ENCODE results near the gene TLCD2. TPM values are rescaled to one million over a fixed set of nuclear protein-coding genes. Genes with fewer than 3 reads are reported as not detected.

The TLCD2 gene
- total and polyA plus RNA-seq, 2 of the 13 experiments (the other 11 are each of a cell fraction or from before 2014, with no cell fraction given), result 0.90 to 1.1 TPM

DNA sequence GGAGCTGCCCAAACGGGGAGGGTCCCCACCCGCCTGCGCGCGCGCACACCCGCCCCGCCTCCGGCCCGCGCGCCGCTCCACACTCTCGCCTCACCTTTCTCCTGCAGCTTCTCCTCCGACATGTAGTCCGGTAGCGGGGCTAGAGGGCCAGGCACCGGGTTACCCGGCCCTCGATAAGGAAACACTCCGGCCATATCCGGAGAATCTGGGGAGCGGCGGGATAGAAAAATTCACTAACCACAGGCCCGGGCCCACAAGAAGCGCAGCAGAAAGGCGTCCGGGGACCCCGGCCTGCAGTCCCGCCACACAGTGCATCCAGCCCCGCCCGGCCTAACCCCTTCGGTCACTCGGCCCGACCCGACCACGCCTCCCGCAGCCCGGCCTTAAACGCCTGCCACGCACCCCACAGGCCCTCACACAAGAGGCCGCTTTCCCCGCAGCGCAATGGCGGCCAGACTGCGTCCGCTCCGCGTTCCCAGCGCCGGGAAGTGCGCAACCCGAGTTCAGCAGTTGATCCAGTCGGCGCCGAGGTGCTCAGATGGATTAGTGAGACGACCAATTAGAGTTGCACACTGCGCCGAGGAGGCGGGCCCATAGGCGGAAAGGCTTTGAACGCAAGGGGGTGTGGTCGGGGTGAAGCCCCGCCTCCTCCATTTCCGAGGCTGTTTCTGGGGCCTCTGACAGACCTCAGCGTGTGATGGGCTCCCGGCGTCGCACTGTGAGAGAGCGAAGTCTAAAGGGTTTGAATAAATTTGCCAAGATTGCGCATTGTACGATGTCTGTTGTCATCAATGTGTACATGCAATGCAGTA lies 25.6 kb downstream of the TLCD2 start, which contains the start of gene PRPF8 (continued):
- TF ChIP-seq ZFP91 (CRISPR knock-in tag; IDR thresholded peaks at IDR 0.05; ENCODE audit: borderline replicate concordance) (peak; percentile 85; the same call in 1 of the 2 replicates), ZFP1 (CRISPR knock-in tag; IDR thresholded peaks at IDR 0.05) (no peak), ZNF782 (CRISPR knock-in tag; IDR thresholded peaks at IDR 0.05; ENCODE audit: borderline replicate concordance) (0 out of 2 replicates have a peak, but pooled peaks have one; percentile 45), THYN1 (CRISPR knock-in tag; IDR thresholded peaks at IDR 0.05; ENCODE audit: borderline replicate concordance, low read depth) (0 out of 2 replicates have a peak, but pooled peaks have one; percentile 2), RXRB (CRISPR knock-in tag; IDR thresholded peaks at IDR 0.05; ENCODE audit: borderline replicate concordance) (peak; percentile 47; the same call in 1 of the 2 replicates), PHF8 (CRISPR knock-in tag; IDR thresholded peaks at IDR 0.05) (peak; percentile 99), U2AF2 (IDR thresholded peaks at IDR 0.05; ENCODE audit: low read depth, low read length) (peak; percentile 37; the same call in 1 of the 2 replicates), ERF (CRISPR knock-in tag; IDR thresholded peaks at IDR 0.05) (peak; percentile 87), ZFP37 (CRISPR knock-in tag; IDR thresholded peaks at IDR 0.05; ENCODE audit: borderline replicate concordance) (no peak), ZNF160 (CRISPR knock-in tag; IDR thresholded peaks at IDR 0.05) (0 out of 2 replicates have a peak, but pooled peaks have one; percentile 20), TBP (CRISPR knock-in tag; IDR thresholded peaks at IDR 0.05) (no peak), ZFP36L1 (CRISPR knock-in tag; IDR thresholded peaks at IDR 0.05) (no peak), MXD1 (CRISPR knock-in tag; IDR thresholded peaks at IDR 0.05) (peak; percentile 76; the same call in 1 of the 2 replicates), ETV6 (CRISPR knock-in tag; conservative IDR thresholded peaks at IDR 0.05) (no peak), HDAC1 (CRISPR knock-in tag; IDR thresholded peaks at IDR 0.05) (peak; percentile 90), CHD4 (IDR thresholded peaks at IDR 0.05; ENCODE audit: borderline replicate concordance, low read length) (no peak), EZH2 (conservative IDR thresholded peaks at IDR 0.05; ENCODE audit: low read depth, low read length) (no peak), SMYD3 (CRISPR knock-in tag; IDR thresholded peaks at IDR 0.05) (no peak), ZBTB14 (CRISPR knock-in tag; IDR thresholded peaks at IDR 0.05) (peak; percentile 69)
- TF ChIP-seq, protein P1, sequence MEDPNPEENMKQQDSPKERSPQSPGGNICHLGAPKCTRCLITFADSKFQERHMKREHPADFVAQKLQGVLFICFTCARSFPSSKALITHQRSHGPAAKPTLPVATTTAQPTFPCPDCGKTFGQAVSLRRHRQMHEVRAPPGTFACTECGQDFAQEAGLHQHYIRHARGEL (CRISPR knock-in tag; IDR thresholded peaks at IDR 0.05), result no peak
- TF ChIP-seq, protein P2, sequence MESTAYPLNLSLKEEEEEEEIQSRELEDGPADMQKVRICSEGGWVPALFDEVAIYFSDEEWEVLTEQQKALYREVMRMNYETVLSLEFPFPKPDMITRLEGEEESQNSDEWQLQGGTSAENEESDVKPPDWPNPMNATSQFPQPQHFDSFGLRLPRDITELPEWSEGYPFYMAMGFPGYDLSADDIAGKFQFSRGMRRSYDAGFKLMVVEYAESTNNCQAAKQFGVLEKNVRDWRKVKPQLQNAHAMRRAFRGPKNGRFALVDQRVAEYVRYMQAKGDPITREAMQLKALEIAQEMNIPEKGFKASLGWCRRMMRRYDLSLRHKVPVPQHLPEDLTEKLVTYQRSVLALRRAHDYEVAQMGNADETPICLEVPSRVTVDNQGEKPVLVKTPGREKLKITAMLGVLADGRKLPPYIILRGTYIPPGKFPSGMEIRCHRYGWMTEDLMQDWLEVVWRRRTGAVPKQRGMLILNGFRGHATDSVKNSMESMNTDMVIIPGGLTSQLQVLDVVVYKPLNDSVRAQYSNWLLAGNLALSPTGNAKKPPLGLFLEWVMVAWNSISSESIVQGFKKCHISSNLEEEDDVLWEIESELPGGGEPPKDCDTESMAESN (CRISPR knock-in tag; conservative IDR thresholded peaks at IDR 0.05), result no peak
- TF ChIP-seq, protein P3, sequence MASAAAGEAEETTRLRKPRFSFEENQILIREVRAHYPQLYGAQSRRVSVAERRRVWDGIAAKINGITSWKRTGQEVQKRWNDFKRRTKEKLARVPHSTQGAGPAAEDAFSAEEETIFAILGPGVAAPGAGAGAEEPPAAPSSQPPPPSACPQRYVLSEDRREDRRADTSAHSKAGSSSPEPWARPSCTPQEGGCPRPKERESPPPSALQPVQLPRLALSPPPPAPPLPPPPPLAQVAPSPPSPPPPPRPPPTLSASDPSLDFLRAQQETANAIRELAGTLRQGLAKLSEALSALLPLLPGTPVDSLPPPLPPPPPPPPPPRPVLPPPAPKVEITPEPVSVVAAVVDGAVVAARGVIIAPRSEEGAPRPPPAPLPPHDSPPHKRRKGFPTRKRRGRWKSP (CRISPR knock-in tag; IDR thresholded peaks at IDR 0.05), result peak; percentile 98

Data from HepG2 (cell line).